ENCODE results near the gene KISS1.

KISS1 gene

DNA sequence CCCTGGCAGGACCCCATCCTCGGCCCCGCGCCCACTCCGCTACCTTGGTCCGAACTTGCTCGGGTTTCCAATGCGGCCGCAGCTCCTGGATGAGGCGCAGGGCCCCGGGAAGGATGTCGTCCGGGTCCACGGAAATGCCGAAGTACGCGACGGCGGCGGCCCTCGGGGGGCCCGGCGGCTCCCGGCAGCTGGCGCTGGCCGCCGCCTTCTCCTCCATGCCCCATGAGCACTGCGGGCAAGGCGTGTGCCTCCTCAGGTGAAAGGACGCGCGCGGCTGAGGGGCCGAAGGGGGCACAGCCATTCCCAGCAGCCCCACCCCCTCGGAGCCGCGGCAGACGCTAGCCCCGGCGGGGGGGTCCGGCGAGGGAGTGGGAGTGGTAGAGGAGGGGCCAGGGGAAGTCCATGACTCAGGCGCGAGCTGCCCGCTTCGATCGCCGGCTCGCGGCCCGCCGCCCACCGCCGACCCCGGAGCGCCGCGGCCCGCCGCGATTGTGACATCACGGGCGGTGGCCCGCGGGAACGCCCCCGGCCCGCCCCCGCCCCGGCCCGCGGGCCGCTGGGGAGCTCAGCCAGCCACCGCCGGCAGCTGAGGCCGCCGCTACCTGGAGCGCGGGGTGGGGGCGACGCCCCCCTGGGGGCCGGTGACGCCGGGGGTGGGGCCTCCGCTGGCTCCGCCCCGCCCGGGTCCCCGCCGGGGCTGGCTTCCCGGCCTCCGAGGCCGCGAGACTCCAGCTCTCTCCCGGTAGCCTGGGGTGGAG lies 44.6 kb downstream of the KISS1 start, which contains the start of gene ETNK2:
Gene ETNK2, minus strand, starts transcription at position 493 of the 758 bp plus-strand sequence. Its CDS starts 192 bp downstream, at position 301.
- Histone ChIP-seq H3K4me3 (peak within 1 kb of the TSS; percentile 84), H3K36me3 (no peaks in the 10 kb centered on the region)

DNA sequence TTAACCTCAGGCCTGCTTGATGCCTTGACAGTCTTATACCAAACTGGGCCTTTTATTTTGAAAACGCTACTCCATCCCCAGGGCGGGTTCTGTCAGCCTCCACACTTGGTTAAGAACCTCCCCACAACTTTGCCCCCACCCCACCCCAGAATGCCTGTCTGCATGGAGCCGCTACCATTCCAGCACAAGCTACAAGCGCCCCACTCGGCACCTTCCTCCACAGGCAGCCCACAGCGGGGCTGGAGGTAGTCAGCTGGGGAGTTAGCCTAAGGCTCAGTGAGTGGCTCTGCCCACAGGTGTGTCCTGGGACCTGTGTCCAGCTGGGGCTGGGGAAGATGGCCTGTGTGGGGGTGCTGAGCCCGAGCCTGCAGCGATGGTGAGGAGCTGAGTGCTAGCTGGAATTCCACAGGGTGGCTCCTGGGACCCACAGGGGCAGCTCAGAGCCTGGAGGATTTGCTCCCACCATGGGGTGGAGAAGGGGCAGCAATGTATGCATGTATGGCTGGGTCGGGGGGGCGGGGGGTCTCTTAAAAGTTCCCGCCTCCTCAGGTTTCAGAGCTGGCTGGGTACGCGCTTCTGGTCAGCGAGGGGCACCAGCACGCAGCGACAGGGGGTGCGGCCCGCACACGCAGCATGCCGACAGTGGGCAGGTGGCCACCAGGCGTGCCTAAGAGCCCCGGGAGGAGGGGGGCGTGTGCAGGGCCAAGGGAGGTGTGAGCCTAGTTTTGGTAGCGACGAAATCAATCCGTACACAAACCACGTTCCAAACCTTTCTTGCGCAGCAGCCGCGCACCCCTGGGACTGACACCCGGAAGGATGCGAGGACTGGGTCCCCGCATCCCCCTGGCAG lies 45.4 kb downstream of the KISS1 start:
- Histone ChIP-seq H3K36me3 (peaks cover 3% of the 10 kb centered on the region; the same call in 1 of the 2 replicates), H3K9me3 (no peaks in the 10 kb centered on the region), H3K9ac (peak overlapping the region; percentile 78), H3K27ac (no peak overlapping the region), H3K27me3 (no peaks in the 10 kb centered on the region), H3K4me2 (peak overlapping the region; percentile 93), H3K4me3 (peak overlapping the region; percentile 84), H4K20me1 (no peaks in the 10 kb centered on the region), H3K4me1 (peaks cover 19% of the 10 kb centered on the region)
- no peak for TF ChIP-seq Cebpa-rat (IDR thresholded peaks at IDR 0.05)

More for the DNA sequence above, 44.6 kb downstream of the KISS1 start, which contains the start of gene ETNK2:
- Histone ChIP-seq H3K4me1 (peaks cover 19% of the 10 kb centered on the region), H3K27ac (peak within 1 kb of the TSS; percentile 53; the same call in 1 of the 2 replicates), H3K9me3 (no peaks in the 10 kb centered on the region), H3K9ac (peak within 1 kb of the TSS; percentile 78), H4K20me1 (no peaks in the 10 kb centered on the region), H3K27me3 (no peaks in the 10 kb centered on the region), H3K4me2 (peak within 1 kb of the TSS; percentile 93)
- TF ChIP-seq Cebpa-rat (IDR thresholded peaks at IDR 0.05): peak; percentile 67; the same call in 1 of the 2 replicates

GRCh38 chr1:204149635-204150565 lies 46.4 kb downstream of the KISS1 start:
- Histone ChIP-seq H4K20me1 (no peaks in the 10 kb centered on the region), H3K4me1 (peaks cover 19% of the 10 kb centered on the region), H3K27ac (no peak overlapping the region), H3K4me2 (no peak overlapping the region), H3K9ac (no peak overlapping the region), H3K27me3 (no peaks in the 10 kb centered on the region), H3K4me3 (no peak overlapping the region), H3K36me3 (peaks cover 12% of the 10 kb centered on the region; the same call in 1 of the 2 replicates), H3K9me3 (no peaks in the 10 kb centered on the region)
- no peak for TF ChIP-seq Cebpa-rat (IDR thresholded peaks at IDR 0.05)

GRCh38 chr1:204149107-204149506 lies 47.2 kb downstream of the KISS1 start:
- no peaks in the 10 kb centered on the region for H3K9me3 ChIP-seq
- H4K20me1 ChIP-seq: no peaks in the 10 kb centered on the region
- H3K4me2 ChIP-seq: no peak overlapping the region
- no peak overlapping the region for H3K4me3 ChIP-seq
- H3K9ac ChIP-seq: no peak overlapping the region
- H3K27me3 ChIP-seq: no peaks in the 10 kb centered on the region
- H3K36me3 ChIP-seq: peaks cover 12% of the 10 kb centered on the region; the same call in 1 of the 2 replicates
- TF ChIP-seq Cebpa-rat (IDR thresholded peaks at IDR 0.05): no peak
- H3K27ac ChIP-seq: no peak overlapping the region
- H3K4me1 ChIP-seq: peaks cover 19% of the 10 kb centered on the region

DNA sequence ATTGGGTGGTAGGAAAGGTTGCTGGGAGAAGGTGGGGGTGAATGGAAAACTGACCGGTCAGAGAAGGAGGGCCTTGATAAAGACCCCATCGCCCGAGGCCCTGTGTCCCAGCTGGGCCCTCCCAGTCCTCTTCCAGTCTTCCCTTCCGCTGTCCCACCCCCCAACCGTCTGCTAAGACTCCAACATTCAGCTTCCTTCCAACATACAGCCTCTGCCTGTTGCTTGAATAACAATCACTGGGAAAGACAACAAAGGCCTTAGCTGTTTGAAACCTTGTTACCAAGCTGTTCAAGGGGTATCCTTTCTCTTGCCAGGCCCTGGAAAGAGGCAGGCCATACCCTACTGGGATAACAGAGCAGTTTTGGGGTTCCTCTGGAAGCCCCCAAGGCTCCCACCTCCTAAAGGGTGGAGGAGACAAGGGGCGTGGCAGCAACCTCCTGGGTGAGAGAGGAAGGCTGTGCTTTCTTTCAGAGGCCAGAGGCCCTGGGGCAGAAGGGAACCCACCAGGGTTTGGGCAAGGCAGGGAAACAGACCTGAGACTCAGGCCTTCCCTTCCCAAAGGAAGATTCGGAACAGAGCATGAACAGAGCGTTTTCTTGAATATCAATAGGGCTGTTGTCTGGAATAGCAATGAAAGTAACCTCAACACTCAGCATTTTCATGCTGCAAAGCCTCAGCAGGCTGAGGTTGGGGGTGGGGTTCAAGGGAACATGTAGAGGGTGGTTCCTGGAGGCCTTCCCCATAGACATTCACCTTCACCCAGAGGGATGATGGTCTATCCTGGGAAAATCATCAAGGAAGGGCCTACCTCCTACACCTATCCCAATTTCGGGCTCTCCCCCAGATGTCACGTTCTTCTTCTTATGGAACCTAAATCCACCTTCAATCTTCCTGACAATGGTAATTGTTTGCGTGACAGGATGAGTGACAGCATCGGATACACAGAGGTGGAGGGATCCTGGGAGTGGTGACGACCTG lies 48.6 kb downstream of the KISS1 start:
- H3K9me3 ChIP-seq: no peaks in the 10 kb centered on the region
- no peak overlapping the region for H3K4me2 ChIP-seq
- no peaks in the 10 kb centered on the region for H4K20me1 ChIP-seq
- H3K4me1 ChIP-seq: peaks cover 17% of the 10 kb centered on the region
- H3K4me3 ChIP-seq: no peak overlapping the region
- H3K27ac ChIP-seq: no peak overlapping the region
- H3K27me3 ChIP-seq: no peaks in the 10 kb centered on the region
- peaks cover 12% of the 10 kb centered on the region; the same call in 1 of the 2 replicates for H3K36me3 ChIP-seq
- no peak overlapping the region for H3K9ac ChIP-seq
- TF ChIP-seq Cebpa-rat (IDR thresholded peaks at IDR 0.05): no peak

- Histone ChIP-seq H3K27me3 (no peaks in the 10 kb centered on the region), H3K4me1 (peaks cover 12% of the 10 kb centered on the region), H3K9me3 (no peaks in the 10 kb centered on the region), H3K27ac (no peak overlapping the region), H3K4me3 (no peak overlapping the region), H3K9ac (no peak overlapping the region), H3K36me3 (peaks cover 14% of the 10 kb centered on the region; the same call in 1 of the 2 replicates), H3K4me2 (no peak overlapping the region), H4K20me1 (no peaks in the 10 kb centered on the region)
- TF ChIP-seq Cebpa-rat (IDR thresholded peaks at IDR 0.05): no peak
Observed at GRCh38 chr1:204146965-204147364, 49.3 kb downstream of the KISS1 start.

DNA sequence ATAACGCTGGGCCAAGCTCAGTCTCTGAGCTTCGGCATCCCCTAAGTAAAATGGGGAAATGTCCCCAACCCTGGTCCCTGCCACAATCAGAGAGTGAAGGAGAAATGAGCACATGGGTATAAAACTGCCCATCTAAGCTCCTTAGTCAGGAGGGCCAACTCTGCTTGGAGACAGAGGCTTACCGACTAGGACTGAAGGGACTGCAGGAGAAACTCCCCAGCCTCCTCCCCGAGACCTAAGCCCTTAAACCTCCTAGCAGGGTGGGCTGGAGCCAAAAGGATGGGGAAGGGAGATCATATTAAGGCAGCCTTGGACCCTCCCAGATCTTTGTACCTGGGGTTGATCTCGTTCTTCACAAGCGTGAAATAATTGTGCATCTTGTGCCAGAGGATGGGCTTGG lies 50.0 kb downstream of the KISS1 start:
- H3K4me2 ChIP-seq: no peak overlapping the region
- no peaks in the 10 kb centered on the region for H3K9me3 ChIP-seq
- no peak for TF ChIP-seq Cebpa-rat (IDR thresholded peaks at IDR 0.05)
- H4K20me1 ChIP-seq: no peaks in the 10 kb centered on the region
- H3K4me1 ChIP-seq: peaks cover 10% of the 10 kb centered on the region
- H3K27ac ChIP-seq: no peak overlapping the region
- H3K9ac ChIP-seq: no peak overlapping the region
- no peak overlapping the region for H3K4me3 ChIP-seq
- peaks cover 18% of the 10 kb centered on the region; the same call in 1 of the 2 replicates for H3K36me3 ChIP-seq
- no peaks in the 10 kb centered on the region for H3K27me3 ChIP-seq

- Histone ChIP-seq H3K9me3 (no peaks in the 10 kb centered on the region), H3K27ac (no peak overlapping the region), H3K36me3 (peaks cover 25% of the 10 kb centered on the region), H4K20me1 (no peaks in the 10 kb centered on the region), H3K9ac (no peak overlapping the region), H3K27me3 (no peaks in the 10 kb centered on the region), H3K4me3 (no peak overlapping the region), H3K4me2 (no peak overlapping the region), H3K4me1 (no peaks in the 10 kb centered on the region)
- TF ChIP-seq Cebpa-rat (IDR thresholded peaks at IDR 0.05): no peak
Observed at GRCh38 chr1:204145033-204145504, 51.2 kb downstream of the KISS1 start.

All from BLaER1 (cell line).